ENCODE results near the gene CLIP4.
"Not testable (repeated sequence)": the region's sequence is repeated elsewhere in the genome, so short reads cannot be mapped to it uniquely, and the experiment has no call there.

CLIP4 gene

GRCh38 chr2:29105375-29105774 is 9.8 kb upstream of the CLIP4 start:
- DNase-seq = no peak

DNA sequence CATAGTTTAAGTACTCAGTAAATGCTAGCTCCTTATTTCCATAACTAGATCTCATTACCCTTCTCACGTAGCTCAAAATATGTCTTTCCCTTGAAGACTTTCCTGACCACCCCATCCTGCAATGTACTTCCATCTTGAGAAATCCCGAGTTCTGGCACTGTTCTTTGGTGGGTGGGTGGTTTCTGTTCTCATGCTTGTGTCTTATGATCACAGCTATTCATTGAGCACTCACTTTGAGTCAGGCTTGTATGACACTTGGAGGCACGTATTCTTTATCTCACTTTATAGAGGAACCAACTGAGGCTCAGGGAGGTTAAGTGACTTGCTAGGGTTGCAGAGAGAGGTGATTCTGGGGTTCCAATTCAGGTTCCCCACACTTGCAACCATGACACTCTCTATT is 9.0 kb upstream of the CLIP4 start:
- DNase-seq = no peak

DNA sequence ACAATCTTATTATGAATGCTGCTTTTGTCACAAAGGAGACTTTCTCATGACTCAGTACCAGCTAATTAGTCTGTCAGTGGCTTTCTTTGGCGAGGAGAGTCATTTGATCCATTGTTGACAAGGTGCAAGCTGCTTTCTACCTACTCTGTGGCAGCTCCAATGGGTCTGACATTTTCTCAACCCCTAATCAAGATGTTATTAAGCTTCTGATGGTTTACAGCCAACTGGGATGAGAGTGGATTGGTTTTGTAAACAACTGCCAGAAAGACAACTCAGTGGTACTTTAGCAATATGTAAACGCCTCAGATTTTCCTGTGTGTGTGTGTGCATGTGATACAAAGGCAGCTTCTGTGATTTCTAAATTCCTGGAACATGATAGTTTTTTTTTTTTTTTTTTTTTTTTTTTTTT is 8.2 kb upstream of the CLIP4 start:
- no peak for DNase-seq

GRCh38 chr2:29107547-29107946 is 7.7 kb upstream of the CLIP4 start:
- not testable (repeated sequence) for DNase-seq

GRCh38 chr2:29108225-29108624 is 7.0 kb upstream of the CLIP4 start:
- DNase-seq = no peak

- DNase-seq = no peak
Measured at GRCh38 chr2:29109246-29109645, 6.0 kb upstream of the CLIP4 start.

DNA sequence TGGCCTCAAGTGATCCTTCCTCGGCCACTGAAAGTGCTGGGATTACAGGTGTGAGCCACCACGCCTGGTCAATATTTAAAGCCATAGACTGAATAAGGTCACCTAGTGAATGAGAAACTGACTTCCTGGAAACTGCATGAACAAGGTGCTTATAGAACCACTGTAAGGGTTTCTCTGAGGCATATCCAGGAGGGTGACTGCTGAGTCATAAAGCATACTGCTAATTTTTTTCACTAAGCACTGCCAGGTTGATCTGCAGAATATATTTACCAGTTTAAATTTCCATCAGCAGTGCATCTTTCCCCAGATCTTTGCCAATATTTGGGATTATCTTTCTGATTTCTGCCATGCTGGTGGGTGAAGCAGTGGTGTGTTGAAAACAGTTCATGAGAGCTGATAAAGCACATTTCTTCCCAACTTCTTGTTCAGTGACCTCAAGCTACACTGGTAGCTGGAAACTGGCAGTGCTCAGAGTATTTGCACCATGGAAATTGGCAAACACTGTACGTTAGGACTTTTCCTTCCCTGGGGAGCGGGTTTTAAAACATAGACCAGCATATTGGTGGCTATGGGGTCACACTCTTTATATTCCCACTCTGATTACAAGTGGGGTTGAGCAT is 4.2 kb upstream of the CLIP4 start:
- no peak for DNase-seq

DNA sequence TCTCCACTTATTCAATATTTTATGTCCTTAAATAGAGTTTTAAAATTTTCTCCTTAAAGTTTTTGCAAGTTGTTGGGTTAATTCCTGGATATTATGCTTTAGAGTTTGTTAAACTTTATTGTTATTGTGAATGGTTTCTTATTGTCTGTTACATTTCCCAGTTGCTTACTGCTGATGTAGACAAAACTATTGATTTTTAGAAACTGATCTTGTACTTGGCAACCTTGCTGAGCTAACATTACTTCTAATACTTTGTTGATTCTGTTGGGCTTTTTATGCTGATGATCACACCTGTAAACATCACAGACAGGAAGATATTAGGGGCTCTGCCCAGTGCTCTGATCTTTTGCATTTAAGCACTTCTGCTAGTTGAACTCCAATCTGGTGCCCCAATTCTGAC is 2.8 kb upstream of the CLIP4 start:
- DNase-seq = no peak

- DNase-seq = no peak
Measured at GRCh38 chr2:29113027-29113686, 2.1 kb upstream of the CLIP4 start.

DNA sequence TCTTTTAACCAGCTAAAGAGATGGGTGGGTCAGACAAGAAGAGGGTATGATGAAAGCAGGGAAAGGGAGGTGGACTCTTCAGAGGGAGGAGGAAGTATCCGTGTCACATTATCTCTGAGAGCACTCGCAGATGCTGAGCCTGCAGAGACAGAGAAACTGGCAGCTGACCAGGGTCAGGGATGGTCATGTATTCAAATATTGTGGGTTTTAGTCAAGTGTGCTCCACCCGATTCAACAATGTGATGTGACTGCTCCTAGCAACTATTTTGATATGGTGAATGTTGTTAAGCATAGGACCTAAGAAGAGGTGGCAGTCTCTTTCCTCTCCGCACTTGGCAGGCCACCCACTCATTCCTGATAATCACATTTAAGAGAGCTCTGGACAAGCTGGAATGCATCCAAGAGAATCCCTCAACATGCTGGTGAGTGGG is 1.3 kb upstream of the CLIP4 start:
- DNase-seq = peak; percentile 18

DNA sequence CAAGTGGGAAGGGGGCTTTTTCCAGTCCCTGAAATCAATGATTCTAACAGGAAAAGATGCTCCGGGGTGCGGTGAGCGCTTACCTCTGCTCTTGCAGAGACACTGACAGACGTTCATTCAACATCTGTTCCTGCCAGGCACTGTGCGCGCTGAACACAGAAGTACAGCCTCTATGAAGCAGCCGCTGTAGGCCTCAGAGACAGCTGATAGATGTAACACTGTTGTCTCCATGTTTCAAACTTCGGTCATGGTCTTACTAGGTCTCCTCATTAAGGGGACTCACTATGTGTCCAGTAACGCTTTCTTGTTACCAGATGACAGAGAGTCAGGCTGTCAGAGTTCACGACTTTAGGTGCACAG is 649 bp upstream of the CLIP4 start:
- no peak for DNase-seq

DNA sequence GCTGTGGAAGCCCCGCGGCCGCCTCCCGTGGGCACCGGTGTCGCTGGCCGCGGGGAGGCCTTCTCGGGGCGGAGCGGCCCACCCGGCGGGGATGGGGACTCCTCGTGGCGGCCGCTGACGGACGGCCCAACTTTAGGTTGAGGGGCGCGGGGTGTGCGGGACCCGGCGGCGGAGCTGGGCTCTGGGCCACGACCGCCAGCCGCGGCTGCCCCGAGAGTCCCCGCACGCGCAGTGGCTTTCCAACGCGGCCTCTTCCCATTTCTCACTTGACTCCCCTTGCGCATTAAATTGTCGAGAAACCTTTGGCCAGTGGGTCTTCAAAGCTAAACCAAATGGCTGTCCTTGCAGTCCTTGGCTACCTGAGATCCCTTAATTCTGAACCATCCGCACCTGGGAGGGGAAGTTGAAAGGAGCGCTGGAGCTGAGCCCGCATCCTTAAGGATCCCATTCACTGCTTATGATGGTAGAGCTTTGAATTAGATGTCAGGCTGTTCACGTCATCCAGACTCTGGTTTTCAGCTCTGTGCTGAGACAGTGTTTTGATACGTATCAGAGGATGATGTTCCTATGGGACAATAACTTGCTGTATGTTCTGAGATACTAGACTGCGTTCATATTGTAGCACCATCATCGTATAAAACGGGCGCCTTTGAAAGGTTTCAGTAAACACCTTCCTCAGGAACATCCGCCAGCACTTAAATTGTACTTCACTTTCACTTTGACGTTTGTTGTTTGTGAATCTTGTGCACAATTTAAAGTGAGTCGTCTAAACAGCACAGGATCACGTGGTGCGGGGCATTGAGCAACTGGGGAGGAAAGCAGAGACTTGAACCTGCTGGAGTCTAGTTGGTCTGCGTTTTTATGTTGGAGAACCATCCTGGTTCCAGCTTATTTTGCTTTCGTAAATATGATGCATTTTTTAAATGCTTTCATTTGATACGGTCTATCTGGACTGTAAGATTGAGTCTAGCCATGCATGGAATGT is 874 bp downstream of the CLIP4 start:
- peak; percentile 83 for DNase-seq

- no peak for DNase-seq
Measured at GRCh38 chr2:29117636-29118303, 2.6 kb downstream of the CLIP4 start.

DNA sequence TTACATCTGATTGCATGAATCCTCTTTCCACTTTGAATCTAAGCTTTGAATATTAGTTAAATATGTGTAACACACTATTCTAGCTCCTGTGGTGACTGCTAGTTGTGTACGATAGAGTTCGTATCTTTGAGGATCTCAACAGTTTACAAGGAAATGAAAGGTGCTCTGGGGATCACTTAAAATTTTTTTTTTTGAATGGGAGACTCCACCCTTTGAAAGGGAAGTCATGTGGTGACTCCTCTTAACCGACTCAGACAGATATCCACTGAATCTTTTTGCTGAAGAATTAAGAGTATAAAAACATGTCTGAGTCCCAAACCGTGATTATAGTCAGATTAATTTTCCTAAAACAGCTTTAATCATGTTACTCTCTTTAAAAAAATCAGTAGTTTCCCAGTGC is 4.0 kb downstream of the CLIP4 start:
- peak; percentile 18 for DNase-seq

DNA sequence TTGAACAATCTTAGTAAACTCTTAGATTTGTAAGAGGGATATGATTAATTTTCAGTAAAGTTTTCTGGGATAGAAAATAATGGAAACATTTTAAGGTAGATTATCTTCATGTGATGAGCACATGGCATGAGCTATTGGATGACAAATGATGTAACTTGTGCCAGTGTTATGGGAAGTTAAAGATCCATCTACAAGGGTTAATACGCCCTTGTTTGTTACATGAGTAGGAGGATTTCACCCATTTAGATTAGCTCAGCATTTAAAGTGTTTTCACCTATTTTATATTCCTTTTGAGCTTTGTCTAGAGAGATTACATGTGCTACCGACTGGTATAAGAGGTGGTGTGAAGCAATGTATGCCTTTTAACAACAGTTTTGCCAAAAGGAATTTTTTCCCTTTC is 5.6 kb downstream of the CLIP4 start:
- no peak for DNase-seq

DNA sequence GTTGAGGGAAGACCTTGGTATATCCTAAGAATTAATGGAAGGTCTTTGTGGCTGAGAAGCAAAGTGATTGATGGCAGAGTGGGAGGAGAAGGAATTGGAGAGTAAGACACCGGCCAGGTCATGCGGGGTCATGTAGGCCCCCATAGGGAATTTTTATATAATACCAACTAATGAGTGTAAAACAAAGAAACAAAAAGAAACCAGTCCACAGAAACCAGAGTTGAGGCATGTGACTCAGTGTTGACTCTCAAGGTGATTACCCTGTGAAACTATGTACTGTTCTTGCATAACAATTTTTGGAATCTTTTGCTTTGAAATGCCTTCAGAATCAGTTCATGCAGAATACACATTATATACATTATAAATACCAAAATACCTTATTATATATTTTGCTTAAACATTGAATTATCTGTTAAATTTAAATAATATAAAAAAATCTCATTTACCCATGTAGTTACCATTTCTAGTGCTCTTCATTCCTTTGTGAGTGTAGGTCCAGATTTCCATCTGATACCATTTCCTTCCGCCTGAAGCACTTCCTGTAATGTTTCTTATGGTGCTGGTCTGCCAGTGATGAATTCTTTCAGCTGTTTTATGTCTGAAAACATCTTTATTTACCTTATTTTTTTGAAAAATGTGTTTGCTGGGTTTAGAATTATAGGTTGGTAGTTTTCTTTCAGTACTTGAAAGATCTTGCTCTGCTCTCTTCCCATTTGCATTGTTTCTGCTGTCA is 8.6 kb downstream of the CLIP4 start:
- no peak for DNase-seq

DNA sequence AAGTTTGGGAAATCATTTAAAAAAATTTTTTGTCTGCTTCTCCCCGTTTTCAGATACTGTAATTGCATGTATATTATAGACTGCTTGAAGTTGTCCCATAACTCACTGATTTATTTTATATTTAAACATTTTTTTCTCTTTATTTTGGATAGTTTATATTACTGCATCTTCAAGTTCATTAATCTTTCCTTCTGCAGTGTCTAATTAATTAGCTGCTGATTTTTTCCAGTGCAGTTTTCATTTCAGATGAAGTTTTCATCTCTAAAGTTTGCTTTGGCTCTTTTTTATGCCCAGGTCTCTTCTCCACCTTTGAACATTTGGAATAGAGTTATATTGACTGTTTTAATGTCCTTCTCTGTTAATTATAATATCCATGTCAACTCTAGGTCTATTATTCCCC is 9.3 kb downstream of the CLIP4 start:
- no peak for DNase-seq

DNA sequence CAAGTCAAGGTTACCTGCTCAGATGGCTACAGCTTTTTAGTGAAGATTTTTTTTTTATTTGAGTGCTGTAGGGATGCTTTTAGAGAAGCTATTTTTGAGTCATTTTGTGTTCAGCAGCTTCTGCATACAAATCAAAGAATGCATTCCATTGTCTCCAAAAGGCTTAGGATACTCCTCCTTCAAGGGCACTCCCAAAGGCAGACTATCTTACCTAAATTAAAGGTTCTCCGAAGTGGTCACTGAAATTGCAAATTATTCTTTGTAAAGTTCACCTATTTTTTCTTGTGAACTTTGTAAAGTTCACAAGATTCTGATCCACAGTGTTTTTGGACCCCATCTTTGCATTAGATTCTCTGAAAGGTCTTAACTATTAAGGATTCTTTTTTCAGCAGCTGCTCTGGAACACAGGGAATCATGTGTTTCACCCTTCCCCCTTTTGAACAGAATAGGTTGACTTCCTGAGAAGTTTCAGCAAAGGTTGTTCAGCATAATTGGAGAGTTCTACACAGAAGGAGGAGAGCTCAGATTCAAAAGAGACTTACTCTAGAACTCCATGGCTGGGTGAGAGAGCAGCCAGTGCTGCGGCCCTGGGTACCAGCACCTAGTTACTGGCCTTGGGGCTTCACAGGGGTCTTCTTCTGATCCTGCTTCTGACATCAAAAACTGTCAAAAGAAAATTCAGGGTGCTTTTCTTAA is 14.5 kb downstream of the CLIP4 start:
- no peak for DNase-seq

- DNase-seq = no peak
Measured at GRCh38 chr2:29130295-29130694, 15.1 kb downstream of the CLIP4 start.

GRCh38 chr2:29134933-29135332 is 19.7 kb downstream of the CLIP4 start:
- DNase-seq = no peak

- DNase-seq = no peak
Measured at GRCh38 chr2:29139152-29139551, 23.9 kb downstream of the CLIP4 start.

DNA sequence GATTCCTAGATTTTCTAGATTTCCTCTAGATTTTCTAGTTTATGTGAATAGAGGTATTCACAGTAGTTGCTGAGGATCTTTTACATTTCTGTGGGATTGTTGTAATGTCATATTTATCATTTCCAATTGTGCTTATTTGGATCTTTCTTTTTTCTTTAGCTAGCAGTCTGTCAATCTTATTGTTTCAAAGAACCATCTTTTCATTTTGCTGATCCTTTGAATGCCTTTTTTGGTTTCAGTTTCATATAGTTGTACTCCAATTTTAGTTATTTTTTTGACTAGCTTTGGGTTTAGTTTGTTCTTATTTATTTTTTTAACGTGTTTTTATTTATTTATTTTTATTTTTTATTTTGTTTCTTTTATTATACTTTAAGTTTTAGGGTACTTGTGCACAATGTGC is 24.5 kb downstream of the CLIP4 start:
- no peak for DNase-seq
